HG03097 (cell line): ENCODE data around the gene UQCRH.
A peak's percentile ranks its signal among the peaks of the same experiment; 100 is the strongest.
"Not testable (repeated sequence)": the region's sequence is repeated elsewhere in the genome, so short reads cannot be mapped to it uniquely, and the experiment has no call there.

Experiments used
- ATAC-seq: cut with Tn5 transposase; IDR thresholded peaks from one replicate; pipeline ENCODE4 v1.9.1; 2021; ENCODE audit not compliant: unreplicated experiment, low FRiP score

The UQCRH gene

DNA sequence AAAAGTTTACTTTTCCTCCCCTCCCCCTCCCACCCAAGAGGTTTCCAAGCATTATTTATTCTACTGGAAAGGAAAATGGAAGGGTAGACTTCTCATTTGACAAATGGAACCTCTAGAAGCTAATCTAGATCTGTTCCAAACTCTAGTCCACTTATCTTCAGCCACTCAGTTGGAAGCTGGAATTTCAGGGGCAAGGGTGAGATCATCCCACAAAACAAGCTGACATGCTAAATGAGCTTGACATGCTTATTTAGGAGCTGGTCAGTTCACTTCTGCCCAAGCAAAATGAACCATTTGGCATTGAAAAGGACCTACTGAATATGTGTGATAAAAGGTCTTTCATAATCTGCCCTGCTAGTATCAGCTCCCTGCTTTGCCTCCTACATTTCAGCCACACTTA, 5.1 kb upstream of the UQCRH start:
- ATAC-seq, result no peak

DNA sequence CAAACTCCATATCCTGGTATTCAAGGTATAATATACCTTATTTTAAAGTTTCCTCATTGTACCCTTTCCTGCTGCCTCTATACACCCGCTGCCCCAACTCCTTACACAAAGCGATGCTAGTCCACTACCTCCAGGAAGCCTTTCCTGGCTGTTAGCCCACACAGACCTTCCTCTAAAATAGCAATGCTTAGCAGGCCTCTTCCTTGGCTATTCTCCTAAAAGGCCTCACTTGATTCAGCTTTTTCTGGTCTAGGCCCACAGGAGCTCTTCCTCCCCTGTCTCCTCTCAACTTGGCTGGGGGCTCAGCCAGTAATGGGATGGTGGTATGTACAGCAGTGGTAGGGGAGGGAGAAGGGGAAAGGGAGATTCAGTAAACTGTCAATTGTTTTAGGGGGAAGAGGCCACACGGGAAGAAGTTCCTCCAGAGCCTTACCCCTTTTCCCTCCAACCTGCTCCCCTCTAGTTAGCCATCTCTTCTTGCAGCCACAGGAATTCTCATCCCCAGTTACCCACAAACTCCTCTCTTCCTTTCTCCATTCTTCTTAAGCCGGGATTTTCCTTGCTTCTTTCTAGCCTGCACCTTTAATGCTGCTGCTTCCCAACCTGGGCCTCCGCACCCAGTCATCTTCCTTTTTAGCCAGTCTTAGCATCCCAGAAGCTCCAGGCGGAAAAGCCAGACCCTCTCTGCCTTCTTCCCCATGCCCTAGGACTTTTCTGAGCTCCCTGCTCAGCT, 2.7 kb upstream of the UQCRH start:
- no peak for ATAC-seq

DNA sequence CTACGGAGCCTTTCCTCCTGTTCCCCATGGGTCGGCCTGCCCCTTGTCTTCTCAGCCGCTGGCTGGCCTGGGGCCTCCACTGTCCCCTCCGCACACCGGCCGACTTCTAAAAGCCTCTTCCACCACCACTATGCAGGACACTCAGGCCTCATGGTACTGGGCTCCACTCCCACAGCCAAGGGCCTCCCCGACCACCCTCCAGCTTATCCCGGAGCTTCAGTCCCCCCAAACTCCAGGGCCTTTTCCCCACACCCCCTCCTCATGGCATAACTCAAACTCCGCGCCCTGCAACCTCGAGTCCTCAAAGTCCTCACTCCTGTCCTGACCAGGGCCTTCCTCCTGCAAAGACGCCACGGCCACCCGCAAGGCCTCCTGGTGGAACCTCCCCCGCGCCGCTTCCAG, 2.1 kb upstream of the UQCRH start:
- no peak for ATAC-seq

GRCh38 chr1:46301808-46302640, 1.5 kb upstream of the UQCRH start:
- ATAC-seq, result peak; percentile 33

GRCh38 chr1:46302641-46303037, 859 bp upstream of the UQCRH start:
- ATAC-seq, result peak; percentile 21

DNA sequence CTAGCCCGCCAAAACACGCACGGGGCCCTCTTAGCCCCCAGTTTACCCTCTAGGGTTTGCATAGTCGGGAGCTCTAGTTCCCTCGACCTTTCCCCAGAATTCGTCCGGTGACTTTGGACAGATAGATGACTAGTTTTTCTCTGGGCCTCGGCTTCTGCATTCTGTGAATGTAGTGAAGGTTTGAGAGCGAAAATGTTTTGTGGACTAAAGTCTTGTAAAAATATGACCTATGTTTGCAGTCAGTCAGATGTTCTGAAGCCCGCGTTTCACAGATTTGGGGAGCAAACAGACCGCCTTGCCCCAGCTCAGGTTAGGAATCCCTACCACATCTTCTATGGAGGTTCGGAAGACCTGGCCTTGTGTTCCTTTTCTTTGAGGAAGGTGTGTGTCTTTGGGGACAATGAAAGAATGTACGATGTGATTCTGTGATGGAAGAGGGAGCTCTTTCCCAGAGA, 401 bp downstream of the UQCRH start:
- no peak for ATAC-seq

- ATAC-seq, result no peak
These were observed 2.6 kb downstream of the UQCRH start for GRCh38 chr1:46306159-46306530.

DNA sequence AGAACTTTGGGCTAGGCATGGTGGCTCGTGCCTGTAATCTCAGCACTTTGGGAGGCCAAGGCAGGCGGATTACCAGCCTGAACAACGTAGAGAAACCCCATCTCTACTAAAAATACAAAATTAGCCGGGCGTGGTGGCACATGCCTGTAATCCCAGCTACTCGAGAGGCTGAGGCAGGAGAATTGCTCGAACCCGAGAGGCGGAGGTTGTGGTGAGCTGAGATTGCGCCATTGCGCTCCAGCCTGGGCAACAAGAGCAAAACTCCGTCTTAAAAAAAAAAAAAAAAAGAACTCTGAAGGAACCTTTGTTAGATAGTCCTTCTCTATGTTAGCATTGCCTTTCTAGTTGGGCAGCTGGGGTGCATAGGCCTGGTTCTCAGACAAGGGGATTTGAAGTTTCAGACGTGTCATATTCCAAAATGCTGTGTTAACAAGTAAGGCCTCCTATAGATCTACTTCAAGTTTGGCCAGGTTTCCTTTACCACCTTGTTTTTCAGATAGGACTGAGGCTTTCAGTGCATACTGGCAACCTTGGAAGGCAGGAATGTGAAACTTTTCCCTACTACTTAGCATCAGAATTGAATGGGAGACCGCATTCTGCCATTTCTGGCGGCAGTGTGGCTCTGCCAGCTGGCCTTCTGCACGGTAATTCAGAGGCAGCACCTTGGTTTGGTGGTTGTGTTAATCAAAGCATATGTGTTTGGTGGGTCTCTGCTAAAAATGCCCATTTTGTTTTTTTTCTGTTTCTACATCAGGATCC, 6.1 kb downstream of the UQCRH start:
- ATAC-seq, result no peak

DNA sequence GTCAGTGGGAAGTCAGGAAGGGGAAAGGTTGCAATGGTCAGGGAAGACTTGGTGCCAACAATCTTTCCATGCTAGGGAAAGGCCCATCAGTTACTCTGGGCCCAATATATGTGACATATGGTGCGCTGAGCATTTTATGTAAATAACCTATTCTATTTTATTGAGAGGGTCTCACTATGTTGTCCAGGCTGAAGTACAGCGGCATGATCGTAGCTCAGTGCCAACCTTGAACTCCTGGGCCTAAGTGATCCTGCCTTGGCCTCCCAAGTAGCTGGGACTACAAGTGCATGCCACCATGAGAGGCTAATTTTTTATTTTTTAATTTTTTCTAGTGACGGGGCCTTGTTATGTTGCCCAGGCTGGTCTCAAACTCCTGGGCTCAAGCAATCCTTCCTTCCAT, 6.8 kb downstream of the UQCRH start:
- no peak for ATAC-seq

DNA sequence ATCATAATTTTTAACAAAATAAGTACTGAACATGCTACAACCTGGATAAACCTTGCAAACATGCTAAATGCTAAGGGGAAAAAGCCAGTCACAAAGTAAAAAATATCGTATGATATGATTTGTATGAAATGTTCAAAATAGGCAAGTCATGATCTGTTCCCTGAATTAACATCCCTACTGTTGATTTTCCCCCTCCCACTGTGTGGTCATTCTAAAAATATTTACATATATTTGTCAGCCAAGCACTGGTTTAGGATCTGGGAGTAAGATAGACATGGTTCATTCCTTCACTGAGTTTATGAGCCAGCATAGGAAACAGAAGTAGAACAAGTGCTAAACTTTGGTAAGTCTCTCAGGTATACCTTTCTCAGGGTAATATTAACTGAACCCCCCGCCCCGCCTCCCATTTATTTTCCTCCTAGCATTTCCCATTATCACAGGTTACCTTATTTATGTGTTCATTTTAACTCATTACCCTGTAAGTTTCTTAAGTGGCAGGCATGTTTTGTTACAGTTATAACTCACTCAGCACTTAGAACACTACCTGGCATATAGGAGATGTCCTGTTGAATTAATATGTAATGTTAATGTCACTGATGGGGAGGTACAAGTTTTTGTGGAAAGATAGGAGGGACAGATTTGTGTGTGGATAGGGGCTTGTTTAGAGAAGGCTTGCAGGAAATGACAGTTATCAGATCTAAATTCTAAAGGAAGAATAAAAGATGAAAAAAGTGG, 12.3 kb downstream of the UQCRH start:
- no peak for ATAC-seq

DNA sequence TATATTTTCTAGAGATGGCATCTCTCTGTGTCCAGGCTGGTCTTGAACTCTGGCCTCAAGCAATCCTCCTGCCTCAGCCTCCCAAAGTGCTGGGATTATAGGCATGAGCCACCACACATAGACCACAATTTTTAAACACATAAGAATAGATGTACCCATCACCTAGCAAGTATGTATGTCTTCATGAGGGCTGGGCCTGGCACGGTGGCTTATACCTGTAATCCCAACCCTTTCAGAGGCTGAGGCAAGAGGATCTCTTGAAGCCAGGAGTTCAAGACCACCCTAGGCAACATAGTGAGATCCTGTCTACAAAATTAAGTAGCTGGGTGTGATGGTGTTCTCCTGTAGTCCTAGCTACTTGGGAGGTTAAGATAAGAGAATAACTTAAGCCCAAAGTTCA, 13.8 kb downstream of the UQCRH start:
- ATAC-seq, result no peak

GRCh38 chr1:46319301-46319700, 15.8 kb downstream of the UQCRH start:
- not testable (repeated sequence) for ATAC-seq

DNA sequence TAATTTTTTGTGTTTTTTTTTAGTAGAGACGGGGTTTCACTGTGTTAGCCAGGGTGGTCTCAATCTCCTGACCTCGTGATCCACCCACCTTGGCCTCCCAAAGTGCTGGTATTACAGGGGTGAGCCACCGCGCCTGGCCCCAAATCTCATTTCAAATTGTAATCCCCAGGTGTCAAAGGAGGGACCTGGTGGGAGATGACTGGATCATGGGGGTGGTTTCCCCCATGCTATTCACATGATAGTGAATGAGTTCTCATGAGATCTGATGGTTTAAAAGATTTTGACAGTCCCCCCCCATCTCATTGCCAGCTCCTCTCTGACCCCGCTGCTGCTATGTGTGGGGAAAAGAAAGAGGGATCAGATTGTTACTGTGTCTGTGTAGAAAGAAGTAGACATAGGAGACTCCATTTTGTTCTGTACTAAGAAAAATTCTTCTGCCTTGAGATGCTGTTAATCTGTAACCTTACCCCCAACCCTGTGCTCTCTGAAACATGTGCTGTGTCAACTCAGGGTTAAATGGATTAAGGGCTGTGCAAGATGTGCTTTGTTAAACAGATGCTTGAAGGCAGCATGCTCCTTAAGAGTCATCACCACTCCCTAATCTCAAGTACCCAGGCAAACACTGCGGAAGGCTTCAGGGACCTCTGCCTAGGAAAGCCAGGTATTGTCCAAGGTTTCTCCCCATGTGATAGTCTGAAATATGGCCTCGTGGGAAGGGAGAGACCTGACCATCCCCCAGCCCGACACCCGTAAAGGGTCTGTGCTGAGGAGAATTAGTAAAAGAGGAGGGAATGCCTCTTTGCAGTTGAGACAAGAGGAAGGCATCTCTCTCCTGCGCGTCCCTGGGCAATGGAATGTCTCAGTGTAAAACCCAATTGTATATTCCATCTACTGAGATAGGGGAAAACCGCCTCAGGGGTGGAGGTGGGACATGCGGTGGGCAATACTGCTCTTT, 16.7 kb downstream of the UQCRH start:
- not testable (repeated sequence) for ATAC-seq

GRCh38 chr1:46322191-46322590, 18.7 kb downstream of the UQCRH start:
- ATAC-seq, result not testable (repeated sequence)

- not testable (repeated sequence) for ATAC-seq
These were observed 22.0 kb downstream of the UQCRH start for GRCh38 chr1:46325285-46326076.

DNA sequence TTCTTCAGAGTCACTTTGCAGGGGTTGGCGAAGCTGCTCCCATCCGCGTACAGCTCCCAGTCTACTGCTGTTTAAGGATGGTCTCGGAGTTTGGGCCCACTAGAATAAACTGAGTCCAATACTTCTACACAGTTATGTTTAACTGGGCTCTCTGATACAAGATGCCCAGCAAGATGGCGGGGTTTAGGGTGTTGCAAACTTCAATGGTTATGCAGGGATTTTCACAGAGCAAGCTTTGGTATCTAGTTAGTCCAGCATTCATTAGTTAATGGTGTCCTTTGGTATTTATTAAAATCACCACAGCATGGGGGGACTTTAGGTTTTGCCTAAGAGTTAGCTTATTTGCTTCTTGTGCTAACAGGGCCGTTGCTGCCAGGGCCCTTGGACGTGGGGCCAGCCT, 24.7 kb downstream of the UQCRH start:
- ATAC-seq, result not testable (repeated sequence)

GRCh38 chr1:46329807-46330206, 26.3 kb downstream of the UQCRH start:
- ATAC-seq, result not testable (repeated sequence)

- ATAC-seq, result not testable (repeated sequence)
These were observed 26.9 kb downstream of the UQCRH start for GRCh38 chr1:46330381-46330780.
